MM.1S (cell line): ENCODE measurements around the gene KCNH4.
A peak's percentile ranks its signal among the peaks of the same experiment; 100 is the strongest.

Source experiments
- DNase-seq: peaks from one replicate; pipeline ENCODE4 v3.0.0-alpha.2; 2015
- H2AFZ ChIP-seq: fragments of 300-600 bp; sonication (generic); 2 replicates; pipeline ENCODE4 v1.6.0; 2016; ENCODE audit warnings: antibody characterized with exemption, low read length
- H3F3A ChIP-seq: fragments of 300-600 bp; sonication (generic); 2 replicates; pipeline ENCODE4 v1.6.1; 2016; ENCODE audit warnings: mild to moderate bottlenecking, antibody characterized with exemption, low read length, moderate library complexity, mixed read lengths; ENCODE audit not compliant: insufficient read depth
- H3K27ac ChIP-seq: fragments of 300-600 bp; sonication (generic); 2 replicates; pipeline ENCODE4 v1.5.1; 2016; ENCODE audit warnings: mild to moderate bottlenecking, low read length
- H3K27me3 ChIP-seq: fragments of 300-600 bp; sonication (generic); replicated peaks from 2 replicates; pipeline ENCODE4 v1.6.0; 2016; ENCODE audit warnings: low read length; ENCODE audit not compliant: insufficient read depth
- H3K36me3 ChIP-seq: fragments of 300-600 bp; sonication (generic); replicated peaks from 2 replicates; pipeline ENCODE4 v1.6.1; 2016; ENCODE audit warnings: mild to moderate bottlenecking, low read length, mixed read lengths; ENCODE audit not compliant: insufficient read depth
- H3K4me1 ChIP-seq: fragments of 300-600 bp; sonication (generic); 2 replicates; pipeline ENCODE4 v1.6.1; 2016; ENCODE audit warnings: low read length, mixed read lengths
- H3K4me2 ChIP-seq: fragments of 300-600 bp; sonication (generic); 2 replicates; pipeline ENCODE4 v1.6.0; 2016; ENCODE audit warnings: low read depth, low read length
- H3K4me3 ChIP-seq: fragments of 300-600 bp; sonication (generic); 2 replicates; pipeline ENCODE4 v1.5.1; 2016; ENCODE audit warnings: low read length, mixed read lengths
- H3K79me2 ChIP-seq: fragments of 300-600 bp; sonication (generic); 2 replicates; pipeline ENCODE4 v1.6.1; 2016; ENCODE audit warnings: mixed run types, low read length, mixed read lengths
- H3K9ac ChIP-seq: fragments of 300-600 bp; sonication (generic); 2 replicates; pipeline ENCODE4 v1.6.1; 2016; ENCODE audit warnings: low read length, mixed read lengths
- H3K9me2 ChIP-seq: fragments of 300-600 bp; sonication (generic); replicated peaks from 2 replicates; pipeline ENCODE4 v1.6.1; 2016; ENCODE audit warnings: mild to moderate bottlenecking, low read length, mixed read lengths; ENCODE audit not compliant: insufficient read depth
- H3K9me3 ChIP-seq: fragments of 300-600 bp; sonication (generic); replicated peaks from 2 replicates; pipeline ENCODE4 v1.6.1; 2016; ENCODE audit warnings: mild to moderate bottlenecking, low read length, mixed read lengths; ENCODE audit not compliant: insufficient read depth
- H4K20me1 ChIP-seq: fragments of 300-600 bp; sonication (generic); 2 replicates; pipeline ENCODE4 v1.6.1; 2016; ENCODE audit warnings: mild to moderate bottlenecking, low read length, moderate library complexity, mixed read lengths; ENCODE audit not compliant: insufficient read depth
- CTCF ChIP-seq: fragments of 300-600 bp; sonication (generic); IDR thresholded peaks from 2 replicates; pipeline ENCODE4 v1.5.1; 2016; ENCODE audit warnings: antibody characterized with exemption, low read length, mixed read lengths
- EZH2 ChIP-seq: fragments of 300-600 bp; sonication (generic); optimal IDR thresholded peaks from 2 replicates; pipeline ENCODE3; 2017; ENCODE audit warnings: low read depth, mild to moderate bottlenecking, antibody characterized with exemption, low read length, mixed read lengths
- EZH2phosphoT487 ChIP-seq: fragments of 300-600 bp; sonication (generic); IDR thresholded peaks from 2 replicates; pipeline ENCODE4 v1.6.1; 2018; ENCODE audit warnings: antibody characterized with exemption, low read length

The KCNH4 gene

GRCh38 chr17:42120161-42120769 is 60.7 kb downstream of the KCNH4 start:
- no peak overlapping the region for H3K27ac ChIP-seq
- no peaks in the 10 kb centered on the region for H3K27me3 ChIP-seq
- no peaks in the 10 kb centered on the region for H3K9me3 ChIP-seq
- no peak for TF ChIP-seq EZH2
- TF ChIP-seq EZH2phosphoT487: no peak
- no peak for TF ChIP-seq CTCF
- peak overlapping the region; percentile 67 for H3K4me3 ChIP-seq
- no peaks in the 10 kb centered on the region for H4K20me1 ChIP-seq
- H3K36me3 ChIP-seq: no peaks in the 10 kb centered on the region
- H3K4me1 ChIP-seq: peaks cover 24% of the 10 kb centered on the region
- peak overlapping the region; percentile 99 for H3K4me2 ChIP-seq
- peak overlapping the region; percentile 30; the same call in 1 of the 2 replicates for H2AFZ ChIP-seq
- H3F3A ChIP-seq: peaks cover 17% of the 10 kb centered on the region; the same call in 1 of the 2 replicates
- peaks cover 9% of the 10 kb centered on the region for H3K79me2 ChIP-seq
- no peak for DNase-seq
- H3K9me2 ChIP-seq: no peaks in the 10 kb centered on the region
- H3K9ac ChIP-seq: peak overlapping the region; percentile 74; the same call in 1 of the 2 replicates

- H3K4me1 ChIP-seq: peaks cover 27% of the 10 kb centered on the region
- H3F3A ChIP-seq: peaks cover 17% of the 10 kb centered on the region; the same call in 1 of the 2 replicates
- no peak overlapping the region for H3K4me2 ChIP-seq
- H3K9me3 ChIP-seq: no peaks in the 10 kb centered on the region
- TF ChIP-seq CTCF: no peak
- TF ChIP-seq EZH2: no peak
- no peak for TF ChIP-seq EZH2phosphoT487
- no peak for DNase-seq
- H3K4me3 ChIP-seq: no peak overlapping the region
- H2AFZ ChIP-seq: no peak overlapping the region
- no peaks in the 10 kb centered on the region for H4K20me1 ChIP-seq
- H3K36me3 ChIP-seq: no peaks in the 10 kb centered on the region
- peaks cover 13% of the 10 kb centered on the region for H3K79me2 ChIP-seq
- H3K27ac ChIP-seq: no peak overlapping the region
- no peak overlapping the region for H3K9ac ChIP-seq
- H3K9me2 ChIP-seq: no peaks in the 10 kb centered on the region
- no peaks in the 10 kb centered on the region for H3K27me3 ChIP-seq
Observed at GRCh38 chr17:42119301-42119700, 61.6 kb downstream of the KCNH4 start.

DNA sequence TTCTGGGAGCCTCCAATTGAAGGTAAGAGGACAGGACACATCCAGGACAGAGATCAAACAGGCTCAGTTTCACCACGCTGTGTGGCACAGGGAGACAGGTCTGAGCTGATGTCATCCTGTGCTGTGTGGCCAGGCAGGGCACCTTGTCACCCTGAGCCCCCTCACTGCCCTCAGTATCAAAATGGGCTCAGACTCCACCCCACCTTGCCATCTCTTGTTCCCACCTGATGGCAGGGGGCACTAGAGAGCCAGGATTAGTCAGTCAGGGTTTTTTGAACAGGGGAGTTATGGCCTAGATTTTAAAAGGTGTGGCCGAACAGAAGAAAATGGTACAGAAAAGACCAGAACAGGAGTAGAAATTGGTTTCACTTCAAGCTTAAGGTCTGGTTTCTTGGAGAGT is 62.4 kb downstream of the KCNH4 start:
- Histone ChIP-seq H3K36me3 (no peaks in the 10 kb centered on the region), H3K9ac (no peak overlapping the region)

More for the DNA sequence above, 62.4 kb downstream of the KCNH4 start:
- no peaks in the 10 kb centered on the region for H3K9me3 ChIP-seq
- no peaks in the 10 kb centered on the region for H3K9me2 ChIP-seq
- DNase-seq: peak; percentile 41
- H4K20me1 ChIP-seq: no peaks in the 10 kb centered on the region
- H3K4me2 ChIP-seq: no peak overlapping the region
- H3K79me2 ChIP-seq: peaks cover 14% of the 10 kb centered on the region
- H3K27me3 ChIP-seq: no peaks in the 10 kb centered on the region
- H3K4me3 ChIP-seq: no peak overlapping the region
- no peak overlapping the region for H2AFZ ChIP-seq
- H3F3A ChIP-seq: peaks cover 19% of the 10 kb centered on the region; the same call in 1 of the 2 replicates
- H3K27ac ChIP-seq: no peak overlapping the region
- H3K4me1 ChIP-seq: peaks cover 32% of the 10 kb centered on the region
- TF ChIP-seq CTCF (peak; percentile 53), EZH2 (no peak)
